ENCODE measurements around the gene ZXDC.

ZXDC gene

GRCh38 chr3:126402666-126403302 lies 72.9 kb downstream of the ZXDC start:
- ATAC-seq (ENCODE audit: low read depth), result no peak
- no peak overlapping the region for H3K4me3 ChIP-seq (ENCODE audit: severe bottlenecking)
- H3K27me3 ChIP-seq (ENCODE audit: insufficient read depth, poor library complexity, severe bottlenecking), result no peaks in the 10 kb centered on the region
- H3K27ac ChIP-seq (ENCODE audit: poor library complexity, severe bottlenecking), result no peak overlapping the region
- no peak for TF ChIP-seq CTCF (IDR thresholded peaks at IDR 0.05; ENCODE audit: poor library complexity, severe bottlenecking)
- no peak for DNase-seq (ENCODE audit: low spot score)
- no peaks in the 10 kb centered on the region for H3K36me3 ChIP-seq (ENCODE audit: low read depth)
- no peaks in the 10 kb centered on the region for H3K9me3 ChIP-seq (ENCODE audit: severe bottlenecking)
- no peaks in the 10 kb centered on the region for H3K4me1 ChIP-seq (ENCODE audit: insufficient read depth, poor library complexity, severe bottlenecking)

- no peak overlapping the region for H3K27ac ChIP-seq (ENCODE audit: poor library complexity, severe bottlenecking)
- no peak overlapping the region for H3K4me3 ChIP-seq (ENCODE audit: severe bottlenecking)
- no peak for DNase-seq (ENCODE audit: low spot score)
- no peaks in the 10 kb centered on the region for H3K36me3 ChIP-seq (ENCODE audit: low read depth)
- no peaks in the 10 kb centered on the region for H3K9me3 ChIP-seq (ENCODE audit: severe bottlenecking)
- no peaks in the 10 kb centered on the region for H3K27me3 ChIP-seq (ENCODE audit: insufficient read depth, poor library complexity, severe bottlenecking)
- no peak for ATAC-seq (ENCODE audit: low read depth)
- no peaks in the 10 kb centered on the region for H3K4me1 ChIP-seq (ENCODE audit: insufficient read depth, poor library complexity, severe bottlenecking)
- no peak for TF ChIP-seq CTCF (IDR thresholded peaks at IDR 0.05; ENCODE audit: poor library complexity, severe bottlenecking)
Measured at GRCh38 chr3:126402178-126402577, 73.5 kb downstream of the ZXDC start.

GRCh38 chr3:126401611-126402160 lies 74.0 kb downstream of the ZXDC start:
- H3K9me3 ChIP-seq (ENCODE audit: severe bottlenecking), result no peaks in the 10 kb centered on the region
- H3K27me3 ChIP-seq (ENCODE audit: insufficient read depth, poor library complexity, severe bottlenecking), result no peaks in the 10 kb centered on the region
- no peaks in the 10 kb centered on the region for H3K4me1 ChIP-seq (ENCODE audit: insufficient read depth, poor library complexity, severe bottlenecking)
- ATAC-seq (ENCODE audit: low read depth) (no peak), DNase-seq (ENCODE audit: low spot score) (no peak)
- no peak for TF ChIP-seq CTCF (IDR thresholded peaks at IDR 0.05; ENCODE audit: poor library complexity, severe bottlenecking)
- H3K4me3 ChIP-seq (ENCODE audit: severe bottlenecking), result no peak overlapping the region
- H3K27ac ChIP-seq (ENCODE audit: poor library complexity, severe bottlenecking), result no peak overlapping the region
- no peaks in the 10 kb centered on the region for H3K36me3 ChIP-seq (ENCODE audit: low read depth)

GRCh38 chr3:126399756-126400155 lies 75.9 kb downstream of the ZXDC start:
- Histone ChIP-seq H3K4me3 (ENCODE audit: severe bottlenecking) (no peak overlapping the region), H3K36me3 (ENCODE audit: low read depth) (no peaks in the 10 kb centered on the region), H3K9me3 (ENCODE audit: severe bottlenecking) (no peaks in the 10 kb centered on the region), H3K27ac (ENCODE audit: poor library complexity, severe bottlenecking) (no peak overlapping the region), H3K4me1 (ENCODE audit: insufficient read depth, poor library complexity, severe bottlenecking) (no peaks in the 10 kb centered on the region), H3K27me3 (ENCODE audit: insufficient read depth, poor library complexity, severe bottlenecking) (no peaks in the 10 kb centered on the region)
- no peak for TF ChIP-seq CTCF (IDR thresholded peaks at IDR 0.05; ENCODE audit: poor library complexity, severe bottlenecking)
- DNase-seq (ENCODE audit: low spot score), result no peak
- ATAC-seq (ENCODE audit: low read depth), result no peak

GRCh38 chr3:126399351-126399735 lies 76.3 kb downstream of the ZXDC start:
- no peak overlapping the region for H3K27ac ChIP-seq (ENCODE audit: poor library complexity, severe bottlenecking)
- no peaks in the 10 kb centered on the region for H3K36me3 ChIP-seq (ENCODE audit: low read depth)
- no peak for DNase-seq (ENCODE audit: low spot score)
- no peak overlapping the region for H3K4me3 ChIP-seq (ENCODE audit: severe bottlenecking)
- no peak for ATAC-seq (ENCODE audit: low read depth)
- H3K9me3 ChIP-seq (ENCODE audit: severe bottlenecking), result no peaks in the 10 kb centered on the region
- TF ChIP-seq CTCF (IDR thresholded peaks at IDR 0.05; ENCODE audit: poor library complexity, severe bottlenecking), result no peak
- no peaks in the 10 kb centered on the region for H3K4me1 ChIP-seq (ENCODE audit: insufficient read depth, poor library complexity, severe bottlenecking)
- no peaks in the 10 kb centered on the region for H3K27me3 ChIP-seq (ENCODE audit: insufficient read depth, poor library complexity, severe bottlenecking)

Data from RWPE2 (cell line).